Neural progenitor cell (in vitro differentiated cells): ENCODE measurements around the gene SEC62. TPM values are rescaled to one million over a fixed set of nuclear protein-coding genes. Genes with fewer than 3 reads are reported as not detected.

Source experiments
- DNase-seq: peaks from one replicate; pipeline ENCODE4 v3.0.0-alpha.2; 2016; ENCODE audit warnings: low spot score
- H2AFZ ChIP-seq: fragments of 200-600 bp; sonication (generic); replicated peaks from 2 replicates; pipeline ENCODE4 v1.6.1; 2016; ENCODE audit warnings: antibody characterized with exemption
- H3F3A ChIP-seq: fragments of 200-600 bp; sonication (generic); 2 replicates; pipeline ENCODE4 v1.6.1; 2016; ENCODE audit warnings: antibody characterized with exemption, low read depth
- H3K27ac ChIP-seq: fragments of 200-600 bp; sonication (generic); 2 replicates; pipeline ENCODE4 v1.5.1; 2016; ENCODE audit warnings: mild to moderate bottlenecking
- H3K27me3 ChIP-seq: fragments of 200-600 bp; sonication (generic); 2 replicates; pipeline ENCODE4 v1.6.1; 2016; ENCODE audit warnings: mild to moderate bottlenecking, moderate library complexity
- H3K36me3 ChIP-seq: fragments of 200-600 bp; sonication (generic); 2 replicates; pipeline ENCODE4 v1.5.1; 2016
- H3K4me1 ChIP-seq: fragments of 200-600 bp; sonication (generic); 2 replicates; pipeline ENCODE4 v1.6.1; 2016; ENCODE audit warnings: mixed run types
- H3K4me2 ChIP-seq: fragments of 200-600 bp; sonication (generic); 2 replicates; pipeline ENCODE4 v1.6.1; 2016
- H3K4me3 ChIP-seq: fragments of 200-600 bp; sonication (generic); 2 replicates; pipeline ENCODE4 v1.5.1; 2016
- H3K79me2 ChIP-seq: fragments of 200-600 bp; sonication (generic); 2 replicates; pipeline ENCODE4 v1.6.1; 2016; ENCODE audit warnings: low read depth
- H3K9ac ChIP-seq: fragments of 200-600 bp; sonication (generic); 2 replicates; pipeline ENCODE4 v1.6.1; 2016
- H3K9me3 ChIP-seq: fragments of 200-600 bp; sonication (generic); 2 replicates; pipeline ENCODE4 v1.5.1; 2016; ENCODE audit warnings: low read depth
- H4K20me1 ChIP-seq: fragments of 200-600 bp; sonication (generic); 2 replicates; pipeline ENCODE4 v1.6.1; 2016; ENCODE audit warnings: low read depth
- H3K27ac Mint-ChIP-seq: 3 replicates; pipeline ENCODE4 v1.8.0; 2021; ENCODE audit warnings: mixed read lengths
- H3K27me3 Mint-ChIP-seq: 2 replicates; pipeline ENCODE4 v1.8.0; 2022; ENCODE audit warnings: low read depth, mild to moderate bottlenecking, inconsistent platforms, moderate library complexity, mixed read lengths; ENCODE audit not compliant: insufficient read depth
- H3K36me3 Mint-ChIP-seq: 3 replicates; pipeline ENCODE4 v1.8.0; 2021; ENCODE audit warnings: mixed read lengths
- H3K4me1 Mint-ChIP-seq: 3 replicates; pipeline ENCODE4 v1.8.0; 2021; ENCODE audit warnings: mixed read lengths
- H3K4me3 Mint-ChIP-seq: 3 replicates; pipeline ENCODE4 v1.8.0; 2021; ENCODE audit warnings: mild to moderate bottlenecking, moderate library complexity, mixed read lengths
- H3K9me3 Mint-ChIP-seq: 3 replicates; pipeline ENCODE4 v1.8.0; 2020; ENCODE audit warnings: mixed read lengths
- CTCF ChIP-seq: fragments of 200-600 bp; sonication (generic); IDR thresholded peaks from 2 replicates; pipeline ENCODE4 v1.5.1; 2017; ENCODE audit warnings: antibody characterized with exemption, mild to moderate bottlenecking
- EZH2 ChIP-seq: fragments of 200-600 bp; sonication (generic); IDR thresholded peaks from 2 replicates; pipeline ENCODE4 v1.6.1; 2017; ENCODE audit warnings: antibody characterized with exemption, mild to moderate bottlenecking, moderate library complexity
- EZH2phosphoT487 ChIP-seq: fragments of 200-600 bp; sonication (generic); IDR thresholded peaks from 2 replicates; pipeline ENCODE4 v1.6.1; 2017; ENCODE audit warnings: antibody characterized with exemption
- total RNA-seq: library from RNA; depleted of rRNA; stranded (reverse); fragments of >200 nt; gene quantifications from 2 replicates; pipeline ENCODE4 v1.2.3, GENCODE V29; 2015; ENCODE audit warnings: low replicate concordance

Gene SEC62
- total RNA-seq, 1 donor from 2014 or later: 34.8 TPM

GRCh38 chr3:169952045-169952444 lies 14.6 kb upstream of the SEC62 start:
- DNase-seq: no peak
- H3K4me1 Mint-ChIP-seq: no peaks in the 10 kb centered on the region
- Histone ChIP-seq H3K27me3 (no peaks in the 10 kb centered on the region), H3K9ac (no peak overlapping the region), H3K4me2 (no peak overlapping the region), H3K27ac (no peak overlapping the region), H3K4me3 (no peak overlapping the region), H4K20me1 (no peaks in the 10 kb centered on the region), H3K79me2 (no peaks in the 10 kb centered on the region), H3K9me3 (no peaks in the 10 kb centered on the region), H3K4me1 (no peaks in the 10 kb centered on the region), H3K36me3 (no peaks in the 10 kb centered on the region), H3F3A (no peaks in the 10 kb centered on the region), H2AFZ (no peak overlapping the region)
- TF ChIP-seq CTCF (no peak), EZH2 (no peak), EZH2phosphoT487 (no peak)
- H3K4me3 Mint-ChIP-seq: no peak overlapping the region
- no peaks in the 10 kb centered on the region for H3K27me3 Mint-ChIP-seq
- H3K36me3 Mint-ChIP-seq: no peaks in the 10 kb centered on the region
- H3K27ac Mint-ChIP-seq: no peak overlapping the region
- no peaks in the 10 kb centered on the region for H3K9me3 Mint-ChIP-seq

DNA sequence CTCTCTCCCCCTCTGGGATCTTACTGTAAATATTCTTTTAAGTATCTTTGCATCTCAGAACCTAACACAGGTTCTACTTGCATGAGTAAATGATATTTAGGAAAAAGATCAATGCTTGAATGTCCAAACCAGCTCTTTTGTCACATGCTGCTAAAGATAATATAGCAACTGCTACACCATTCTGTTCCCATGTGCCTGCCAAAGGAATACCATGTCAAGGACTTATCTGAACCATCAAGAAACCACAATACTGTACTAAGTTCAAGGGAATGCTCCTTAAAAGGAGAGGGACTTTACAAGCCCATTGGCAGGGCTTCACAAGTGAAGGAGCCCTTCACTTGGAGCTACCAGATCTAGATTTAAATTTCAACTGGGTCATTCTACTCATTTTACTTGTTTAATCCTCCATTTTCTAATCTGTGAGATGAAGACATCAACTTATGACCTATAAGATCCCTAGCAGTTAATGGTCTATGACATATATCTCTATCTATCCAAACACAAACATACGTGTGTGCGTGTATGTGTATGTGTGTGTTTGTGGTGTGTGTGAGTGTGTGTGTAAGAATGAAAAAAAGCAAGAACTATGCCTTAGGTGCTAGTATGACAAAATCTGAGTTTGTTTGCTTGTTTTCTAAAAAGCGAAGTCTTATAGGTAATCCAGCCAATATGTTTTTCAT lies 13.0 kb upstream of the SEC62 start:
- Mint-ChIP-seq H3K36me3 (no peaks in the 10 kb centered on the region), H3K4me3 (no peak overlapping the region), H3K27me3 (no peaks in the 10 kb centered on the region), H3K4me1 (no peaks in the 10 kb centered on the region), H3K27ac (no peak overlapping the region), H3K9me3 (no peaks in the 10 kb centered on the region)
- Histone ChIP-seq H4K20me1 (no peaks in the 10 kb centered on the region), H3K27ac (no peak overlapping the region), H3K27me3 (no peaks in the 10 kb centered on the region), H3K4me2 (no peak overlapping the region), H3F3A (no peaks in the 10 kb centered on the region), H3K36me3 (no peaks in the 10 kb centered on the region), H2AFZ (no peak overlapping the region), H3K9me3 (no peaks in the 10 kb centered on the region), H3K79me2 (no peaks in the 10 kb centered on the region), H3K9ac (no peak overlapping the region), H3K4me1 (no peaks in the 10 kb centered on the region), H3K4me3 (no peak overlapping the region)
- TF ChIP-seq CTCF: no peak
- TF ChIP-seq EZH2phosphoT487: no peak
- no peak for TF ChIP-seq EZH2
- no peak for DNase-seq

DNA sequence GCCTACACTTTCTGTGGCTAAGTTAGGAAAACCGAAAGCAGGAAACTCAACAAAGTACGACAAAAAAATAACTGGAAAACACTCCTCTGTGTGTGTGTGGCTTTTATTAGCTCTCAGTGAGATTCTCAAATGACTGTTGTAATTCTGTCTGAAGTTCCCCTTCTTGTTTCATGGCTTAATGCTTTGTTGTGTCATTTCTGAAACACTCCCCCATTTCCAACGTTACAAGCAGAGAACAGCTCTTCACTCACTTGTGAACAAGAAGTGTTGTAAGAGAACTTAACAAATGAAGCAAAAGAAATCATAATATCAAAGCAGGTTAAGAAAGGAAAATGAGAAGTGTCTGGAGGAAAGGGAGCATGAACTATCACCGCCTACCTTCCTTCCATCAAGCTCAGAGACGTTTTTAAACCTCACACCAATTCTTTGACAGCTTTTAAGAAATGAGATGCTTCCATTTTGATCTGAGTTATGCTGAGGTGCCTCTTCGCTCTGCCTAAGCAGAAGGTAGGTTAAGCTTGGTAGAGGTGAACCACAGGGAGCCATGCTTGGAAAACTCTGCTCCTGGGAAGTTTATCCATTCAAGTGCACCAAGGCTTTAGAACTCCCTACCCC lies 12.4 kb upstream of the SEC62 start:
- Histone ChIP-seq H2AFZ (no peak overlapping the region), H3K4me3 (no peak overlapping the region), H3K9me3 (no peaks in the 10 kb centered on the region), H3K79me2 (no peaks in the 10 kb centered on the region), H3F3A (no peaks in the 10 kb centered on the region), H3K27me3 (no peaks in the 10 kb centered on the region), H3K9ac (no peak overlapping the region), H4K20me1 (no peaks in the 10 kb centered on the region), H3K27ac (no peak overlapping the region), H3K4me2 (no peak overlapping the region), H3K36me3 (no peaks in the 10 kb centered on the region), H3K4me1 (no peaks in the 10 kb centered on the region)
- DNase-seq: no peak
- Mint-ChIP-seq H3K27ac (no peak overlapping the region), H3K4me3 (no peak overlapping the region), H3K36me3 (no peaks in the 10 kb centered on the region), H3K27me3 (no peaks in the 10 kb centered on the region), H3K9me3 (no peaks in the 10 kb centered on the region), H3K4me1 (no peaks in the 10 kb centered on the region)
- no peak for TF ChIP-seq CTCF
